Lower leg skin (tissue), 3 donors: ENCODE results near the gene CCT7.

Experiments used
- POLR2A ChIP-seq, 2 donors: fragments of 450-650 bp; IDR thresholded peaks; one replicate each; pipeline ENCODE4 v1.6.1; 2016 to 2017; ENCODE audit warnings: antibody characterized with exemption in 2 of 2, mild to moderate bottlenecking in 1 of 2, moderate library complexity in 1 of 2
- TF ChIP-seq, protein P1 (sequence below), 3 donors: fragments of 450-650 bp; IDR thresholded peaks; one replicate each; pipeline ENCODE4 v1.5.1; 2016; ENCODE audit warnings: antibody characterized with exemption in 3 of 3, mild to moderate bottlenecking in 3 of 3, moderate library complexity in 2 of 3

DNA sequence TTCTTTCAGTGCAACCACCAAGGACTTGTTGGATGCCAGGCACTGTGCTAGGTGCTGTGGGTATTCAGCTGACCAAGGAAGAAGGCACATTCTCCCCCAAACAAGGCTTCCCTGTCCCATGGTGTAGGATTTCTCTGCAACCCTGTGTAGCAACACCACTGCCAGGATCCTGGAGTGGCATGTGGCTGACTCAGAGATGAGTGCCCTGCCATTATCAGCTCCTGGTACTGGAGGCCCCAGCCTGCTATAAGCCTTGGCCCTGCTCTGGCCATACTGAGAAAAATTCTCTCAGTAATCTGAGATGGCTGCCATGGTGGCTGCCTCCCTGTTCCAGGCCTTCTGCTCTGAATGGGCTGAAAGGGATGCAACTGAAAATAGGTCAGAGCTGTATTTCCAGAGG lies 15.8 kb upstream of the CCT7 start:
- TF ChIP-seq, protein P1, sequence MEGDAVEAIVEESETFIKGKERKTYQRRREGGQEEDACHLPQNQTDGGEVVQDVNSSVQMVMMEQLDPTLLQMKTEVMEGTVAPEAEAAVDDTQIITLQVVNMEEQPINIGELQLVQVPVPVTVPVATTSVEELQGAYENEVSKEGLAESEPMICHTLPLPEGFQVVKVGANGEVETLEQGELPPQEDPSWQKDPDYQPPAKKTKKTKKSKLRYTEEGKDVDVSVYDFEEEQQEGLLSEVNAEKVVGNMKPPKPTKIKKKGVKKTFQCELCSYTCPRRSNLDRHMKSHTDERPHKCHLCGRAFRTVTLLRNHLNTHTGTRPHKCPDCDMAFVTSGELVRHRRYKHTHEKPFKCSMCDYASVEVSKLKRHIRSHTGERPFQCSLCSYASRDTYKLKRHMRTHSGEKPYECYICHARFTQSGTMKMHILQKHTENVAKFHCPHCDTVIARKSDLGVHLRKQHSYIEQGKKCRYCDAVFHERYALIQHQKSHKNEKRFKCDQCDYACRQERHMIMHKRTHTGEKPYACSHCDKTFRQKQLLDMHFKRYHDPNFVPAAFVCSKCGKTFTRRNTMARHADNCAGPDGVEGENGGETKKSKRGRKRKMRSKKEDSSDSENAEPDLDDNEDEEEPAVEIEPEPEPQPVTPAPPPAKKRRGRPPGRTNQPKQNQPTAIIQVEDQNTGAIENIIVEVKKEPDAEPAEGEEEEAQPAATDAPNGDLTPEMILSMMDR (IDR thresholded peaks at IDR 0.05) = no peak
- TF ChIP-seq POLR2A (IDR thresholded peaks at IDR 0.05) = no peak
